NT2/D1 (cell line): ENCODE measurements around the gene SETX.

Experiments used
- SUZ12 ChIP-seq: IDR thresholded peaks from 2 replicates; pipeline ENCODE4 v1.6.1; 2011; ENCODE audit not compliant: insufficient read length, insufficient read depth; ENCODE audit errors: extremely low read depth
- YY1 ChIP-seq: IDR thresholded peaks from 2 replicates; pipeline ENCODE4 v1.6.1; 2011; ENCODE audit not compliant: insufficient read length, insufficient read depth
- ZNF274 ChIP-seq: IDR thresholded peaks from 2 replicates; pipeline ENCODE4 v1.6.1; 2011; ENCODE audit warnings: mild to moderate bottlenecking, low read depth, low read length

DNA sequence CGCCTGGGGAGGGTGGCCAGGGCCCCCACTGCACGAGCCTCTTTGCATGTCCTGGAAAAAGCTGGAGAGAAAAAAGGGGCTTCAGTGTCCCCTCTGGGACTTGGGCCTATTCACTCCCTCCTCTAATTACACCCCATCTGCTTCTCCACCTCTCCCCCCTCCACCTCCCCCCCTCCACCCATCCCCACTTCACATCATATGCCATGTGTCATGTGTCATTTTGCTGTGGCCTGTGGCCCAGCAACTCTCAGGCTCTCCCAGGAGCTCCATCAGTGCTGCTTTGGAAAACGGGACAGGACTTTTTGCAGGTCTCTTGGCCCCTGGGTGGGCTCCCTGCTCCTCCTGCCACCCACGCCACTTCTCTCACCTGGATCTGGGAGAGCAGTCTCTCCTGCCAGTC lies 124.2 kb downstream of the SETX start:
- TF ChIP-seq YY1 (no peak), SUZ12 (no peak), ZNF274 (no peak)
